Thyroid gland (tissue), 4 donors: ENCODE data around the gene KDM4E.

Experiments
- POLR2A ChIP-seq, 2 donors: fragments of 450-650 bp; IDR thresholded peaks; one replicate each; pipeline ENCODE4 v1.6.1; 2017; ENCODE audit warnings: antibody characterized with exemption in 2 of 2, mild to moderate bottlenecking in 2 of 2, moderate library complexity in 1 of 2
- TF ChIP-seq, protein P1 (sequence below), 6 experiments: fragments of 200-600 bp in 3 of 6; fragments of 450-650 bp in 3 of 6; sonication (generic) in 3 of 6; IDR thresholded peaks; one replicate each; pipeline ENCODE4 v1.5.1; 2016 to 2019; ENCODE audit warnings: antibody characterized with exemption in 6 of 6, mild to moderate bottlenecking in 2 of 6, inconsistent platforms in 1 of 6, moderate library complexity in 1 of 6

DNA sequence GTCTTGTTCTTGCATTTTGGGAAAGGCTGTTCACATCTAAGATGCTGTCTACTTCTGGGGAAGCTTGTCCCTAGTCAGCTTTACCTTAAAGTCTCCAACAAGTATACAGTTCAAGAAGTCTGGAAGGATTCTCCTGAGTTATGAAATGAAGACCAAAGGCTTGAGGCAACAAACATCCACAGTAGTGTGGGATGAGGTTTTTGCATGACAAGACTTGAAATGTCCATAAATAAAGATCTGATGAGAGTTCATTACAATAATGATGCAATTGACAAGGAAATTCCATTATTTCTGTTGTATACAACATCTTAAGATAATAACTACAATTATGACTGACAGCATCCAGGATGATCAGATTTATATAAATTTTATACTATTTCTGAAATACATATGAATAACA, 21.3 kb upstream of the KDM4E start:
- no peak for TF ChIP-seq POLR2A (IDR thresholded peaks at IDR 0.05)
- TF ChIP-seq, protein P1, sequence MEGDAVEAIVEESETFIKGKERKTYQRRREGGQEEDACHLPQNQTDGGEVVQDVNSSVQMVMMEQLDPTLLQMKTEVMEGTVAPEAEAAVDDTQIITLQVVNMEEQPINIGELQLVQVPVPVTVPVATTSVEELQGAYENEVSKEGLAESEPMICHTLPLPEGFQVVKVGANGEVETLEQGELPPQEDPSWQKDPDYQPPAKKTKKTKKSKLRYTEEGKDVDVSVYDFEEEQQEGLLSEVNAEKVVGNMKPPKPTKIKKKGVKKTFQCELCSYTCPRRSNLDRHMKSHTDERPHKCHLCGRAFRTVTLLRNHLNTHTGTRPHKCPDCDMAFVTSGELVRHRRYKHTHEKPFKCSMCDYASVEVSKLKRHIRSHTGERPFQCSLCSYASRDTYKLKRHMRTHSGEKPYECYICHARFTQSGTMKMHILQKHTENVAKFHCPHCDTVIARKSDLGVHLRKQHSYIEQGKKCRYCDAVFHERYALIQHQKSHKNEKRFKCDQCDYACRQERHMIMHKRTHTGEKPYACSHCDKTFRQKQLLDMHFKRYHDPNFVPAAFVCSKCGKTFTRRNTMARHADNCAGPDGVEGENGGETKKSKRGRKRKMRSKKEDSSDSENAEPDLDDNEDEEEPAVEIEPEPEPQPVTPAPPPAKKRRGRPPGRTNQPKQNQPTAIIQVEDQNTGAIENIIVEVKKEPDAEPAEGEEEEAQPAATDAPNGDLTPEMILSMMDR (IDR thresholded peaks at IDR 0.05), result no peak
